H1 (cell line): ENCODE data around the gene C3orf20. TPM values are rescaled to one million over a fixed set of nuclear protein-coding genes. Genes with fewer than 3 reads are reported as not detected.

Experiments used
- CEBPB ChIP-seq: IDR thresholded peaks from 2 replicates; pipeline ENCODE4 v1.6.1; 2012; ENCODE audit warnings: low read depth, low read length
- CTBP2 ChIP-seq: IDR thresholded peaks from 2 replicates; pipeline ENCODE4 v1.7.0; 2011; ENCODE audit warnings: borderline replicate concordance, mild to moderate bottlenecking, moderate library complexity, mixed read lengths, low read length; ENCODE audit not compliant: insufficient read depth, insufficient read length
- EP300 ChIP-seq, 2 experiments: IDR thresholded peaks; 1 replicate in 1 of 2; 2 replicates in 1 of 2; pipeline ENCODE4 v1.6.1; 2011 to 2012; ENCODE audit warnings: low read depth in 2 of 2, low read length in 2 of 2, mild to moderate bottlenecking in 2 of 2, borderline replicate concordance in 1 of 2, inconsistent platforms in 1 of 2, moderate library complexity in 1 of 2
- FOSL1 ChIP-seq: IDR thresholded peaks from 2 replicates; pipeline ENCODE4 v1.6.1; 2011; ENCODE audit warnings: mild to moderate bottlenecking, low read depth, low read length, moderate library complexity; ENCODE audit not compliant: insufficient read depth
- HDAC6 ChIP-seq: IDR thresholded peaks from one replicate; pipeline ENCODE4 v1.7.1; 2012; ENCODE audit warnings: low read depth, mild to moderate bottlenecking, inconsistent platforms, low read length, moderate library complexity
- MAX ChIP-seq: IDR thresholded peaks from 2 replicates; pipeline ENCODE4 v1.6.1; 2012; ENCODE audit warnings: inconsistent platforms
- RNF2 ChIP-seq: fragments of 200-900, 300-1000 bp; sonication (generic); IDR thresholded peaks from 2 replicates; pipeline ENCODE4 v1.7.1; 2016; ENCODE audit warnings: borderline replicate concordance, low read depth, mild to moderate bottlenecking, antibody characterized with exemption, low read length; ENCODE audit not compliant: poor library complexity, severe bottlenecking; ENCODE audit errors: missing control alignments
- SAP30 ChIP-seq: fragments of 300-600 bp; sonication (generic); IDR thresholded peaks from 2 replicates; pipeline ENCODE4 v1.7.1; 2012; ENCODE audit warnings: low read length, moderate library complexity, mild to moderate bottlenecking, inconsistent platforms; ENCODE audit not compliant: insufficient read depth, insufficient replicate concordance
- polyA plus RNA-seq, 7 experiments: library from polyadenylated mRNA; depleted of rRNA in 3 of 7; stranded (reverse) in 5 of 7; unstranded in 2 of 7; fragments of >200 nt in 5 of 7; fragments of 200-250 nt in 2 of 7; gene quantifications; 1 replicate in 5 of 7; 2 replicates in 1 of 7; 4 replicates in 1 of 7; pipeline versions ENCODE4 v1.2.1 to v1.2.3, GENCODE V29; 2011 to 2013; ENCODE audit warnings: missing spikeins in 2 of 7, mixed read lengths in 2 of 7
- total RNA-seq: library from RNA; stranded (reverse); fragmentation: NEBNext Ultra II Directional; extraction: Animal tissue kit (Norgen Biotek cat#: 25700); gene quantifications from 2 replicates; pipeline ENCODE4 v1.2.1, GENCODE V29; 2021

Gene C3orf20
- total and polyA plus RNA-seq, 2 of the 8 experiments (the other 6 are each of a cell fraction or from before 2014, with no cell fraction given) = not detected

DNA sequence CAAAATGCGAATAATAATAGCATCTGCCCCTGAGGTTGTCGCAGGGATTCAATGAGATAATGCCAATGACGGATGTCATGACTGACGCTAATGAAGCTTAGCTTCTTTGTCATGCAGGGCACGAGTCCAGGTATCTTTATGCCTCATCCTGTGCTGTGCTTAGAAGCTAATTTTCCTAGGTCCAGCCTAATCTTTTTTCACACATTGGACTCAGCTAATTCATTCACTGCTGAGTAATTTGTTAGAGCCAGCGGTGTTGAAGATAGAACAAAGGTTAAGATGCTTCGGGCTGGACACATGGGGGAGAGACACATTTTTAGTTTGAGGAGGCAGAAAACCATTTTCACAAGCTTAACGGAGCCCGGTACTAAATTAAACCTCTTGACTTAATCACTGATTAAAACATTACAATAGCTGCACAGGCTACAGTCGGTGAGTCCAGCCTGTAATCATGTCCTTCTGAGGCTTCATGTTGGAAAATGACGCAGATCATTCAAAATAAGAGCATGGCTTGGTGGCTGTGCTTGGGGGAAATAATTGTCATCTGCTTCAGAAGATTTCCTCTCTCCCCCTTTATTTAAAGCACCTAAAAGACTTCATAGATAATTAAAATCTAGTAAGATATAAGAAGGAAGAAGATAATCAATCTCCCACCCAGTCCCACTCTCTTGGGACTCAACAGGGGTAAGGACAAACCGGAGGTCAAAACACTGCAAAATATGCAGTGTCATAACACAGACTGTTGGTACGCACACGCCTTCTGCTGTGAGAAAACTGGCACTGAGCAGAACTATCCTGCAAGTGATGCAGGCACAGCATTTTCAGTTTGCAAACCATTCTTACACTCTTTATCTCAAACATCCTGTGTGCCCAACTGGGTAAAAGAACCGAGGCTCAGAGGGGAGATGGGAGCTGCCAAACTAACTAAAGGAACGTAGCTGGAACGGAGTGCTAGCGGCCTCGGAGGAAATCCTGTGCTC, 26.7 kb upstream of the C3orf20 start (continued):
- TF ChIP-seq RNF2 = no peak
- TF ChIP-seq HDAC6 = no peak
- no peak for TF ChIP-seq MAX
- TF ChIP-seq CTBP2 = no peak
- no peak for TF ChIP-seq SAP30
- TF ChIP-seq CEBPB = no peak
- TF ChIP-seq EP300 (IDR thresholded peaks at IDR 0.05; ENCODE audit: borderline replicate concordance in 1 of 2, low read depth in 2 of 2, low read length in 2 of 2) = no peak
- no peak for TF ChIP-seq FOSL1
